Activated CD8-positive, alpha-beta memory T cell treated with anti-CD3 and anti-CD28 coated beads, Interleukin-2, amount 50 U/mL, for 4 hours (primary cell): Measurements from ENCODE around the gene TRPM3.

Experiments used
- DNase-seq: peaks from one replicate; pipeline ENCODE4 v3.0.0-alpha.2; 2020

TRPM3 gene

DNA sequence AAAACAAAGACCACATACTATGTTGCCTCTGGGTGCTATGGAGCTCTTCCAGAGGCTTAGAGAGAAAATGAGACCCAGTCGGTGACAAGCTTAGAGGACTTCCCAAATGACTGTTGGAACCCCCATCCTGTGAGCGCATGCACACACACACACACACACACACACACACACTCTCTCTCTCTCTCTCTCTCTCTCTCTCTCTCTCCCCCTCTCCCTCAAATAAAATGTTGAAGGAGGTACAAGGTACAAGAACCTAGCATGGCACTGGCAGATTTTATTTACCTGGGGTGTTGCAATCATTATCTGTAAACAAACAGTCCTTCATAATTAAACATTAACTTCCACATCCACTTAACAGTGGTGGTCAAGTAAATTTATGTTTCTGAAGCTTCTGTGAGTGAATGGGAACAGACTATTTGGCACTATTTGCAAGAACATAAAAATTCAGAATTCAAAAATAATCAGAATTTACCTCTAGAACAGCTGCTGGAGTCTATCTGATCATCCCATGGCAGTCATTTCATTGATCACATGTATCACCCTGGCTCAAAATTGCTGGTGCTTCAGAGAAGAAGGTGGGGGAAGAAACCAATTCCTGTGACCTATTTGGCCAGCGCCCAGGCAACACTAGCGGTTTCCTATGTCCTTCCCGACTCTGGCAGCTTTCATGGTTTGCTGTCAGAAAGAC lies 24.9 kb downstream of the TRPM3 start:
- no peak for DNase-seq

DNA sequence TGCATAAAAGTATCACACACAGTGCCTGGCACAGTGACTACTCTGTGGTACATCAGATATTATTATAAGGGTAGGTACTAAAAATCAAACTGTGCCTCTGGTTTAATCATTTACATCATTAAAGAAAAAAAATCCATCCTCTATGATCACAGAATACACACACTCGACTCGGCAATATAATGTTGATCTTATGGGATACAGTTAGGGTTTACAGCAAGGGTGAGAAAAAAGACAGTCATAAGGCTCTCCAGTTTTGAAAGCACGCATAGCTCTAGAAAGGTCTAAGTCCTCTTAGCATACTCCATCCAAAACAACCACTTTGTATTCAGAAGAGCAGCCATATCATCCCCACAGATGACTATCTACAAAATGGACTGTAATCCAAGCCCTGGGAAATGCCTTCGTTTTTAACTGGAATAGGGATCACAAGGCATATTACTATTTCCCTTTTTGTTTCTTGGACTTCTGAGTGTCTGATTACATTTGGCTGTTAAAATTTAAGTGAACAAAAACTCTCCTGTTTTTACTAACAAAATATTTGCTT lies 26.6 kb downstream of the TRPM3 start:
- no peak for DNase-seq

DNA sequence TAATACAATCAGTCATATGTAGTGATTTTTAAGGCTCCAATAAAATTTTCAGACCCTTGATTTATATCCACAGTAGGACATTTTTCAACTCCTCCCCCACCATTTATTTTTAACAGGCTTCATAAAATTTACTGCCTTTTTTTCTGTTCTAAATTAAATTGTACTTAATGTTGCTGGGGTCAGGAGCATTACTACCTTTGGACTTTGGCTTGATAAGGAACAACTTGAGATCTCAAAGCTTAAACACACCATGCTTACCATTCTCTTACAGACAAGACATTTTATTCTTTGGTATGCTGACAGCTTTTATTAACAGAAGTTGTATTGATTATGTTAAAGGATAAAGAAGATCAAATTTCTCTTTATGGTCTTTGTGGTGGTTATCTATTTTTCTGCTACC lies 30.5 kb downstream of the TRPM3 start:
- no peak for DNase-seq

DNA sequence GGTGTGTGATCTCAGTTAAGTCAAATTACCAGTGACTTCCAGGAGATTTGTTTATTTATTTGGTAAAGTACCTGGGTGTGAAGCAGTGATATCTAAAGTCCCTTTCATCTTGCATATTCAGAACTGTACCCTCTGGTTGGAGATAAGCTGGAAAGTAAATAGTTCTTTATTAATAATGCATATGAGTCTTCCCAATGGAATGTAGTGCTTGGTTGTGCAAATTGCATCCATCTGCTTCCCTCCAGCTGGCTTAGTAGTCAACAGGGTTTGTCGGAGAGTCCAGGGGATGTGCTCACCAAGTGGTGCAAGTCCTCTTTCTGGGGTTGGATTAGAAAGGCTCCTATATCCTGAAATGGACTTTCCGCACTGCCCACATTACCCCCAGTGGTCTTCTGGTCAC lies 42.0 kb downstream of the TRPM3 start:
- no peak for DNase-seq

DNA sequence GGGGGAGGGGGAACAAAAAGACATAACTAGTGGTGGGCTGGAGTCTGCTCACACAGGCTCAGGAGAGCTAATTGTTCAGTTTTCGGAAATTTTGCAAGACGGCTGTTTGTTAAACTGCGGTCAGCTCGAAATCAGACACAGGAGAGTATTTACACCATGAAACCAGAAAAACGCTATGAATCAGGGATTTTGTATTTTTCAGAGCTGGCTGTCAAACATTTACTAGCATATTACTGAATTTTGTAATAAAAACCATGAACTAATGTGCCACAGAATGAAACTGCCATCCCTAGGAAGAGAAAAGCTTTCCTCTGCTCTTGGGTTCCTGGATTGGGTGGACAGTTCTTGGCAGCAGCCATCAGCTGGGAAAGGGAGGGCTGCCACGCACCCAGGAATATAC lies 45.3 kb downstream of the TRPM3 start:
- no peak for DNase-seq

DNA sequence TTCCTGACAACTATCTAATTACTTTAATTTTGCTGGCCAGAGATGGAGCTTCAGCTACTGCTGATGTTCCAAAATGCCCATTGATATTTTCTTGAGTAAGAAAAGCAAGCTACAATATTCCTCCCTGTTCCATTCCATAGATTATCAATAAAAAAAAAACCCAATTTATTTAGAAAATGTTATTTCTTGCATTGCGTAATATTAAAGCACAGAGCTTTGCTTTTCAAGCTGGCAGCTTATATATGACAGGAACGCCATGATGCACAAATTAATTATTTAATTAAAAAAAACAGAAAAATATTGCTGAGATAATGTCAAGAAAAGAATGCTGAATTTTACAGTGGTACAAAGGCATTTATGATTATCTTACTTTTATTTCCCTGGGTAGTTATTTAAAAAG lies 47.9 kb downstream of the TRPM3 start:
- no peak for DNase-seq

DNA sequence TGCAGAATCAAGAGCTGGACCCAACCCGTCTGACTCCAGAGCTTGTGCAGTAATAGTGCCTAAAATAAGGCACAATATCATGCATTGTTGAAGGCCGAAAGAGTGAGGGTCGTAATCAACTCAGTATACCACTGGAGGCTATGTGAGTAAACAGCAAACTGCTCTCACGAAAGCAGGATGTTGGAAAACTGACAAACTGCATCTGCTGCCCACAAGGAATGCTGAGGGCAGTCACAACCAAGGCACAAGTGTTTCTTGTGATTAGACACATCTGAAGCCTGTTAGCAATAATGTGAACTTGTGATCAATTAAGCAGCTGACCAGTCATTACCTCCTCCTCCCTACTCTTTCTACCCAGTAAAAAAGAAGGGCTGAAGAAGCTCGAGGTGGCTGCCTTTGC lies 48.8 kb downstream of the TRPM3 start:
- DNase-seq = no peak

DNA sequence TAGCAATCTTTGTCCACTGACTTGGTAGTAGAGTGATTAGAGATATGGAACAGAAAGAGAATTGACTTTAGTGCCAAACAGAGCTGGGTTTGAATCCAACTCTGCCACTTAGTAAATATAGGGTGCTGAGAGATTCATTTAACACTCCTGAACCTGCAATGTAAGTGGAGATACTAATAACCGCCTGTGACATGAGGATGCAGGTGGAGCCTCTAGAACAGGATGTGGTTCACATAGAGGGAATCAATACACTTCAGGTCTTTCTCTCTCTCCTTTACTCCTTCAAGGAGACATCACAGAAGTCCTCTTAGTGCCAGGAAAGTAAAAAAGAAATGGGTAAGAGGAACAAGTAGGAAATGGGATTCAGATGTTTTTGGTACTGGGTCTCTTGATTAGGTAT lies 49.8 kb downstream of the TRPM3 start:
- DNase-seq = no peak

DNA sequence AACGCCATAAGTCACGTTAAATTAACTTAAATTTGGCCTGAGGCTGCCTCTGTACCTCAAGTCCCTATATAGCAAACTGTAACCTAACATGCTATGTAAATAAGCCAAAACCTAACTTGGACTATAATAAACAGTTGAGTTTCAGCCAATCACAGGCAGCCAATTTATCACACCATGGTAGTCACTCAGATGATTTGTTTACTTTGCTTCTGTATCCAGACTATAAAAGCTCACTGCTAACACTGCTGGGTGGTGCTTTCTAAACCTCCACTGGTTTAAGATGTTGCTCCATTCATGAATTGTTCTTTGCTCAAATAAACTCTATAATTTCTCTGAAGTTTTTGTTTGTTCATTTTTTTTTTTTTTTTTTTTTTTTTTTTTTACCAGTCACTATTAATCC lies 62.8 kb downstream of the TRPM3 start:
- DNase-seq = no peak

DNA sequence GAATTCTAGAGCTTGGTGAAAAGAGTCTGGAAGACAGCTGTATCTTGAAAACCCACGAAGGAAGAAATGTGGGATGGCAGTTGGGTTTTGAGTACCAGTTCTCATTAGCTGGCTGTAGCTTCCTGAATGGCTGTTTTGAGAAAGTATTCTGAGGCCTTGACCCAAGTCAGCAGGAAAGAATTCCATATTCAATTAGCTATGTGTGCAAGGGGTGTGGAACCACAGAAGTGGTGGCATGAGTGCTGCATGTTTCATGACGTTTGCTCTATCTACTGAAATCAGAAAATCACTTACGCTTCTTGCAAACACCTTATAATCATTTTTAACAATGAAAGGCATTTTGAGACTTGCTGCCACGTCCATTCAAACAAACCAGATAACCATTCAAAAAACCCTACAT lies 69.1 kb downstream of the TRPM3 start:
- DNase-seq = no peak

DNA sequence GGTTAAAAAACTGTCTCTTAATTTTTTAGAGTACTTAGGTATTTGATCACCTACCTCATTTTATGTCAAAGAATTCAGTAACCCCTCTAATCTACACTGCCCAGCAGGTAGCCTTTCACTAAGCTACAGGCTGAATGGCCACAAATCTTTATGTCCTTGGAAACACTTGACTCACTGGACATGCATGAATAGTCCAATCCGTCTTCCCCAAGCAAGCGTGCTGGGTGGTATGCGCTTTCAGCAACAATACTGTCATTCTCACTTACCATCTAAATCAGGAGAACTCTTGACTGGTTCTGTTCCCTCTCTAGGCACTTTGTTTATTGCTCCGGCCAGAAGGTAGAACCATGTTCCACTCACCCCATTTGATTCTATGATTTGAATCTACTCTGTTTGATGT lies 73.1 kb downstream of the TRPM3 start:
- no peak for DNase-seq

DNA sequence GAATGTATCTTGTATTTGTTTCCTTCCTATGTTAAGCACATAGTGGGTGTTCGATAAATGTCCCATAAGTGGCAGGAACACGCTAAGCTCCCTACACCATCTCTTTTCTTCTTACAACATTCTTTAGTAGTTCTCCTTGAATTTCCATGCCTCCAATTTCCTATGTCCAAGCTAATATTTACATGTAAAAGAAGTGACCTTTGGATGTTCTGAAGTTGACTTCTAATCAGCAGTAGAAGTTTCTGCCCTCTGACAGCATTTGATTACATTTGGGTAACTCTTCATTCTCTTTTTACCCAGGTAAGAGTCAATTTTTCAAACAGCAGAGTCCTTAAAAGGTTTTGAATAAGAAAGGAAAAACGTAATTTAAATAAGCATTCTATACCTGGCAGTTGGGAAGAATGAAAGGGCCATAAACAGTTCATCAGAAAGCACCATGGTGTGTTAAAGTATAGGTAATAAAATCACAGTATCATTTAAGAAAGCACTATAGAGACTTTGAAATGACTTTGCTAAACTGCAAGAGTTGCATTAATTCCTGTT lies 78.9 kb downstream of the TRPM3 start:
- no peak for DNase-seq

DNA sequence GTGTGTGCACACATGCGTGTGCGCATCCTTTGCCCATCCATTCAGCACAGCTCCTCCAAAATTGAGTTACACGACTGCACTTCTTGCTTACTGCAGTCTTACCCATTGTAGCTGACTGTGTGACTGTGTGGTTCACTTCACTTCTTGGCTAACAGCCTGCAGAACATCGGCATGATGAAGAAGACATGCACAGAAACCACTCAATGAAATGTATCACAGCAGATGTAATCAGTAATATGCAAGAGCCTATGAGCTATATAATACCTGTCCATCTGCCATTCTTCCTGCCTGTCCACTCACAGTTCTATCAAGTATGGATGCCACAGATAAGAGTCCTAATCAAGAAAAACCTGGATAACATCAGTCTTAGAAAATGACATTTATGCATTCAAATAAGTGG lies 83.9 kb downstream of the TRPM3 start:
- no peak for DNase-seq

DNA sequence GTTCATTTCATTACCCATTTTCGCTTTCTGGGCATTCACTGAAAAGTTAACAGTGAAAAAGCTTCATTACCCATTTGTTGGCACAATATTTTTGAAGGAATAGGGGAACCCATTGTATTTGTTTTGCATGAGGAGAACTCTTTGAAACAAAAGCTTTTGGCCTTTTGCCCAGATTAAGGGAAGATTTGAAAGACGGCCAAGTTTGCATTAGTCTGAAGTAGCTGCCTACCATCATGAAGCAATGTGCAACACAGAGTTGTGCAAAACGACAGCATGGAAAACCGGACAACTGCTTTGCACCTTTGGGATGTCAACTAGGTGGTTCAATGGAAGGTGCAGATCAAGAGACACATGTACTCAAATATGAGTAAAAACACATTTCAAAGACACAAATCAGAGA lies 84.9 kb downstream of the TRPM3 start:
- DNase-seq = no peak

DNA sequence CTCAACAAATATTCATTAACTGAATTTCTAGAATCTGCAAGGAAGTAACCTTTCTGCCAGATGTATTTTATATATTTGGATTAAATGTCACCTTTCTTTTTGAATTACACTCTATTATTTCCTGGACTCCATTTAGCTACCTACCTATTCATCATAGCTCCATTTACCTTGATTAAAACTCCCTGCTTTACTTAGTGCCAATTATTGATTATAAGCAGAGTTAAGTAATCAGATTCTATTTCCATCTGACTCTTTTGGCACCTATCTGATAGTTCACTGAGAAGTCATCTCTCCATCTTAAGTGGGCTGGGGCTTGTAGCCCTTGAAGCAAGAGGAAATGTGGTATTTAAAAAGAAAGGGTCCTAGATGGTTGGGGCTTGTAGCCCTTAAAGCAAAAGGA lies 88.6 kb downstream of the TRPM3 start:
- no peak for DNase-seq

DNA sequence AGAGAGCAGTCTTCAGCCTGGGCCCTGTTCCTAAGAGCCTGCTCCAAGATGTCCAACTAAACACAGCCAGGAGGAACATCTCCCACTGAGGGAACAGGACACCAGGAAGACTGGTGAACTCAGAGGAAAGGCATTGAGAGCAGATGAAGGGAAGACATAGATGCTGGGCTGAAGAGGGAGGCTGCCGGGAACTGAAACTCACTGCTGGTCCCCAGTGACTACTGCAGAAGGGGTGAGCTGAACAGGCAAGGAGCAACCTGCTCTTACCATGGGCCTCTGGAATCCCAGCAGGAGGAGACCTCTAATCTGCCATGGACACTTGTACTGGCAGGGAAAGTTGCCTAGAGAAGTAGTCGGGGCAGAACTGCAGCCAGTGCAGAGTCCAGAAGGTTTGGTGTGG lies 95.7 kb downstream of the TRPM3 start:
- no peak for DNase-seq

DNA sequence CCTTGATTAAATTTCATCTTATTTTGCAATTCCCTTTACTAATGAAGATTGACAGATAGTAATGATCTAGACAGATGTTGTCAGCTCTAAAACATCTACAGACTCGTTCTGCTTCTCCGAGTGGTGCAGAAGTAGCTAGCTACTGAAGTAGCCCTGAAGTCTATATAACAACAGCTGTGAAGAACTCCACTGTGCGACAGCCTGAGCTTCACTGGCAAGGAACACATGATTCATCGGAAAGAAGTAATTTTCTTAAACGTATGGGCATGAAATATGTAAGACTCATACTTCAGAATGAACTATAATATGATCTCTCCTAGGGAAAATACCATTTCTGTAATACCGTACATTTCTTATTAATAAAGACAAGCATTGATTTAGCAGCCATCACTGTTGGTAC lies 96.2 kb downstream of the TRPM3 start:
- no peak for DNase-seq

DNA sequence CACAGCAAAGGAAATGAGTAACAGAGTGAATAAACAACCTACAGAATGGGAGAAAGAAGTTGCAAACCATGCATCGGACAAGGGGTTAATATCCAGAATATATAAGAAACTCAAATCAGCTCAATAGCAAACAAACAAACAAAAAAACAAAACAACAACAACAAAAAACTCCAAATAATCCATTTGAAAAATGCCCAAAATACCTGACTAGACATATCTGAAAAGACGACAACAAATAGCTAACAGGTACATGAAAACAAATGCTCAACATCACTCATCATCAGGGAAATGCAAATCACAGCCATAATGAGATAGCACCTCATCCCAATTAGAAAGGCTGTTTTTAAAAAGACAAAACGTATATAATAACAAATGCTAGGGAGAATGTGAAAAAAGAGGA lies 111.2 kb downstream of the TRPM3 start:
- DNase-seq = no peak

DNA sequence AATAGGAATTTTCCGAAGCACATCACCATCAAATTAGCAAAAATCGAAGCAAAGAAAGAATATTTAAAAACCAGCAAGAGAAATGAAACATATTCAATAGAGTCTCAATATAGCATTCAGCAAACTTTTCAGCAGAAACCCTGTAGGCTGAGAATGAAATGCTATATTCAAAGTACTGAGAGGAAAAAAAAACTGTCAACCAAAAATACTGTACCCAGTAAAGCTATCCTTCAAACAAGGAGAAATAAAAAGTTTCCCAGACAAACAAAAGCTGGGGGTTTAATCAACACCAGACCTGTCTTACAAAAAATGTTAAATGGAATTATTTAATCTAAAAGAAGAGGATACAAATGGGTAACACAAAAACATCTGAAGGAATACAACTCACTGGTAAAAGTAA lies 116.0 kb downstream of the TRPM3 start:
- DNase-seq = no peak

DNA sequence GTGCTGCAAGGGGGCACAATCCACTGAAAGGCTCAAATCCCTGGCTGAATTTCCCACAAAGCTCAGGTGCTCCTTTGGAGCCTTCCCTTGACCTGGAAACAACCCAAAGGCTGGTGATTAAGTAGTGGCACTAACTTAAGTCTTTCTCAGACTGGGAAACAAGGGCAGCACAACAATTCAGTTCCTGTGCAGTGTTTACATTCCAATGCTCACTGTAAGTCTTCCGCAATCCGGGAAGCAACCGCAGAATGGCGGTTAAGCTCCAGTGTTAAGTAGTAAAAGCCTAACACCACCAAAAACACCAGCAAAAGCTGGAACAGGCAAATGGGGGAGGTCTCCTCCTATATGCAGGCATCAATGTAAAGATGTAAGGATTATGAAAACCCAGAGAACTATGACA lies 117.2 kb downstream of the TRPM3 start:
- no peak for DNase-seq

DNA sequence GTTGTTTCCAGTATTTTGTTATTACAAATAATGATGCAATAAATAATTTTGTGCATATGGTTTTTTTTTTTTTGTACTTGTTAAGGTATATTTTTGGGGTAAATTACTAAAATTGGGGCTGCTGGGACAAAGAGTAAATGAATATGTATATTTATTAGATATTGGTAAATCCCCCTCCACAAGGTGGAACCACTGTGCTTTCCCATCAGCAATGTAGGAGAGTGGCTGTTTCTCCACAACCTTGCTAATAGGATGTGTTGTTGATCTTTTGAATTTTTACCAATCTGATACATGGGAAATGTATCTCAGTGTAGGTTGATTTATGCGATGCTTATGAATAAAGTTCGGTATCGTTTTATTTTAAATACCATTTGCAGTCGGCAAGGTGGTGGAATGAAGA lies 118.1 kb downstream of the TRPM3 start:
- DNase-seq = no peak

DNA sequence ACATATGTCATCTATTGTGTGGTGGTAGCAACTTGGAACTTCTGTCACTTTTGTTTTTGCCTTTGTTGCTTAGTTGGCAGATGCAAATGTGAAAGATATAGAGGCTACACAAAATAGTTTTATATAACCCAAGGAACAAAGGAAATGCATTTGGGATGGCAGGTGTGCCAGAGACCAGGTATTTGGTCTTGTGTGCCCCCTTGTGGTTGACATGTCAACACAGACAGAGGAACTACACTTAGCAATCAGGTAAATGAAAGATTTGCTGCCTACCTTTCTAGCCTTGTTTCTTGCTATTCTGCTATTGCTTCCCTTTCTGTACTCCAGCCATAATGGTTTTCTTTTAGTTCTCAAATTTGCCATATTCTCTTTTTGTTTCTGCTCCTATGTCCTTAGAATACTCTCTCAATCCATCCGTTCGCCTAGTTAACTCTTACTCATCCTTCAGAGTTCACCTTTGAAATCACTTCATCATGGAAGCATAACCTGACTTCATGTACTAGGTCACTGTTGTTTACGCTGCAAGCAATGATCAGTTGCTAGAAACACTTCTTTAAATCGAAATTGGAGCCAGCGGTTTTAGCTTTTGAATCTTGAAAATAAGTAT lies 119.5 kb downstream of the TRPM3 start:
- DNase-seq = no peak

DNA sequence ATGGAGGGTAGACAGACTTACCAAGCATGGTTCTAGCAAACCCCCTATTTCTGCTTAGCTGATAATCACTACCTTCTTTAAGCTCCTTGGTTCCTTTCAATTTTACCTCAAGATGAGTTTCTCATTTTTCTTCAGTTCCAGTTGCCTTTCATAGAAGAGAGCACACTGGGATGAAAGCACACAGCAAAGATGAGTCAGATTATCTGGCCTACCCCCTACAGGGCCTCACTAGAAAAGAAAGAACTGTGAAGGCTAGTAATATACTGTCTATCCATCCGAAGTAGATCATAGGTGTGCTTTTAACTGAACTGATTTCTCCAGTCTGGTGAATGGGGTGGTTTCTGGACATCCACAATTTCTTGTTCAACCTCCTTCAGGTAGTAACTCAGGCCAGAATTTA lies 122.5 kb downstream of the TRPM3 start:
- DNase-seq = no peak

DNA sequence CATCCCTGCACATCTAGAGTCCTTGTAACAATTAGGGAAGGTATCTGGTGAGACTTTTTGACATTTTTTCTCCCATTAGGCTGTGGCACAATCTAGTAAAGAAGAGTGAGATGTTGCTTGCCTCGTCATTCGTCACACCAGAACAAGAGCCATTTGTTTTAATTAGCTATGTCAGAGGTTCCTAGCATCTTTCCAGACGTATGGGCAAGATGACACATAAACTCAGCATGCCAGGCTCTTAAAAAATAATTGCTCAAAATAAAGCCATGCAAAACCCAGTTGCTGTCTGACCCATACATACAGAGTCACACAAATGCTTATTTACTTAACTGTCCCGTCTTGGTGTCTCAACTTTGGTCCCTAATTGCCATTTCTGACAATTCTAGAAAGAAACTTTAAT lies 125.9 kb downstream of the TRPM3 start:
- DNase-seq = no peak

DNA sequence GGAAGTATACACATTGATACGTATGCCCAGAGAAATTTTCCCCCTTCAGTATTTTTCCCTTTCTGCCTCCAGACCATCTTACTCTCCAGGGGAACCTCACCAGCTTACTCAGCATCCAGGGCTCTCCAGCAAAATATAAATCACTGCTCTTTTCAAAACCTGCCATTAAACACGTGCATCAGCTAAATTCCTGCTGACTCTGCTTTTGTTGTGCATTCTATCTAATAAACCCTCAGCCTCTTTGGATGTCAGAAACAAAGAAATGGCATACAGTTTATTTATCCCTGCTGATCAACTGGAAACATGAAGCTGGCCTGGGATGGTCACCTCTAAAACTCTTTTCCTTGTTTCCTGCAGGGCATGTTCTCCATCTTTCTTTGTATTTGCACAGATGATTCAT lies 126.8 kb downstream of the TRPM3 start:
- no peak for DNase-seq
